Fibroblast of skin of right quadriceps (primary cell): ENCODE results near the gene ING1.
A peak's percentile ranks its signal among the peaks of the same experiment; 100 is the strongest.
"Not testable (repeated sequence)": the region's sequence is repeated elsewhere in the genome, so short reads cannot be mapped to it uniquely, and the experiment has no call there.

ENCODE experiments used
- DNase-seq: peaks from one replicate; pipeline ENCODE4 v3.0.0-alpha.2; 2013

Gene ING1

DNA sequence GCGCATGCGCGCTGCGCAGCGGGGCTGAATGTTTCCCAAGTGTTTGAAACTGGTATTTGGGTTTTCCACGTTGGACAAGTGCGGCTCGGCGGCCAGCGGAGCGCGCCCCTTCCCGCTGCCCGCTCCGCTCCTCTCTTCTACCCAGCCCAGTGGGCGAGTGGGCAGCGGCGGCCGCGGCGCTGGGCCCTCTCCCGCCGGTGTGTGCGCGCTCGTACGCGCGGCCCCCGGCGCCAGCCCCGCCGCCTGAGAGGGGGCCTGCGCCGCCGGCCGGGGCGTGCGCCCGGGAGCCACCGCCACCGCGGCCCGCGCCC is at the start of gene ING1:
Gene ING1, plus strand, starts transcription at position 59 of the 311 bp plus-strand sequence. CDS start 450 bp downstream, outside the sequence.
- DNase-seq, result no peak

- DNase-seq, result no peak
Observed at GRCh38 chr13:110664041-110664440, 49.5 kb upstream of the ING1 start.

GRCh38 chr13:110664673-110665072 is 48.8 kb upstream of the ING1 start:
- DNase-seq, result no peak

- DNase-seq, result no peak
Observed at GRCh38 chr13:110665491-110666254, 47.8 kb upstream of the ING1 start.

GRCh38 chr13:110666255-110666533 is 47.3 kb upstream of the ING1 start:
- DNase-seq, result no peak

DNA sequence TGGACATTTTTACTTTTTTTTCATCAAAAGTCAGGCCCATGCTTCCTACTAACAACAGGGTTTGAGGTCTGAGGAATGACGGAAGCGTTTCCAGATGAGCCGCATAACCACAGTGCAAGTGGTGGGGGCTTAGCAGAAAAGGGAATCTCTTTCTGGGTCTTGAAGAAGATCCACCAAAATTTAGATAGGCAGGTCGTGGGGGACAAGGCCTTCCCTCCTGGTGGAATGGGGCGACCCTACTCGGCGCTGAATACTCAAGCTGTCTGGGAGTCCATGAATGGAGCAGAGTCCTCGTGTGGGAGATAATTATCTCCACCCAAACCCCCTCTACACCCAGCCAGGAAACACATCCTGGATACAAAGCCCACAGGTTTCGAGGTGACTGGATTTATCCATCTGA is 44.5 kb upstream of the ING1 start:
- no peak for DNase-seq

- DNase-seq, result not testable (repeated sequence)
Observed at GRCh38 chr13:110669814-110670213, 43.7 kb upstream of the ING1 start.

- no peak for DNase-seq
Observed at GRCh38 chr13:110676595-110677587, 36.6 kb upstream of the ING1 start.

DNA sequence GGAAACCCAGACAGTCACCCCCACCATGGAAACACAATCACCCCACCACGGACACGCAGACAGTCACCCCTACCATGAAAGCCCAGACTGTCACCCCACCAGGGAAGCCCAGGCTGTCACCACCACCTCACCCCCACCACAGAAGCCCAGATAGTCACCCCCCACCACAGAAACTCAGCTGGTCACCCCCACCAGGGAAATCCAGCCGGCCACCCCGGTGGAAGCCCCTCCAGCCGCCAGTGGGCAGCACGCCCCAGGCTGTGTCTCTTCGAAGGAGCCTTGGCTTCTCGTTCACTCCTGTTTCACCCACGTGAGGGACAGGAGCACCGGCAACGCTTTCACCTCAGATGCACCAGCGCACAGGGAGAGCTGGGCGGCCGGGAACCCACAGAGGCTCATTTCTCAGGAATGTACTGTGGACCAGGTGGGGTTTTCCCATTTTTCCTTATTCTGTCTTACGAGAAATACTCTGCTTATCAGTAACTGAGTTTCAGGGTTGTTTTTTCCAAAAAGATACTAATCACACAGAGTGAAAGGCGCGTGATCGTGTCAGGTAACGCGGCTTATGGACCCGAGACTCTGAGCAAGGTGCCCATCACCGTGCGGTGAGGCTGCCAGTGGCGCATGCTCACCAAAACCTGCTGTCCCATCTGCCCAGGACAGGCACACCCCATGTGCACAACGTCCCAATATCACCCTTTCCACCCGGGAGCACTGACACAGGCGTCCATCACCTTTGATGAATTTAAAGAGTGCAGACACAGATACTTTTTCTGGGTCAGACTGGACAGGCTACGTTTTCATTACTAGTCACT is 35.6 kb upstream of the ING1 start:
- DNase-seq, result no peak

GRCh38 chr13:110680852-110681251 is 32.6 kb upstream of the ING1 start:
- DNase-seq, result no peak

DNA sequence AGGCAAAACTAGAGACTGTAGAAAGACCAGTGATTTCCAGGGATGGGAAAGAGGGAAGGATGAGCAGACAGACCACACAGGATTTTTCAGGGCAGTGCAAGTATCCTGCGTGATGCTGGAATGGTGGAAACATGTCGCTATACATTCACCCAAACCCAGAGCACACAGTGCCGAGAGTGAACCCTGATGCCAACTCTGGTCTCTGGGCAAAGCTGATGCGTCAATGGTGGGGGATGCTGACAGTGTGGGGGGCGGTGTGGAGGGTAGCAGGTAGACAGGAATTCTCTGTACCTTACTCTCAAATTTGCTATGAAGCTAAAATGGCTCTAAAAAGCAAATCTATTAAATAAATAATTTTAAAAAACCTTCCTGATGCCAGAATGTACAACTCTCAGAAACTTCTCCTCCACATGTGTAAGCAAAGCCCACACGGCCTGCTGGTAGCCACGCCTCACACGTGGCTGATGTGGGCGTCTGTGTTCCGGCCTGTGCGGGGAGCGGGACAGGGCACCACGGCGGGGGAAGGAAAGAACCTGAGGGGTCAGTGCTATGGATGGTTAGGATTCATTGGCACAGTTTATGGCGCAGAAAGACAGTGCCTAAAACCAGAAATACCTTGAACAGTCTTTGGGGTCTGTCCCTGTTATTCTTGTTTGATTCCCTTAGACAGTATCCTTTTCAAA is 31.5 kb upstream of the ING1 start:
- no peak for DNase-seq

GRCh38 chr13:110682746-110683145 is 30.8 kb upstream of the ING1 start:
- DNase-seq, result no peak

DNA sequence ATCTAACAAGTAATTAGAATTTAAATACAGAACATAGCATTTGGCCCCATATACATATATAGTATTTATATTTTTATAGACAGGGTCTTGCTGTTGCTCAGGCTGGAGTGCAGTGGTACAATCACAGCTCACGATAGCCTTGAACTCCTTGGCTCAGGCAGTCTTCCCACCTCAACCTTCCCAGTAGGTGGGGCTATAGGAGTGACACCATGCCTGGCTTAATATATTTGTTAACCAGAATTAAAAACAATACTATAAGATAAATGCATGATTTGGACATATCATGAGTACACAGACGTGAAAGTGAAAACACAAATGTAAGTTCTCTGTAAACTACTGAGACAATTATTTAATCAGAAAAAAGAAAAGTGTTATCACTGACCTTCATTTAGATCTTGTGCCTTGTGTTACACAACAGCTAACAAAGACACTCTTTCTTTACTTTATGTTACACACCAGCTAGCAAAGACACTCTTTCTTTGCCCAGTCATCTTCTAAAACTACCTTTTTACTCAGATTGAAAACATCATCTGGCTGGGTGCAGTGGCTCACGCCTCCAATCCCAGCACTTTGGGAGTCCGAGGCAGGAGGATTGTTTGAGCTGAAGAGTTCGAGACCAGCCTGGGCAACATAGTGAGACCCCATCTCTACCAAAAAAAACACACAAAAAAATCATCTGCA is 30.2 kb upstream of the ING1 start:
- no peak for DNase-seq

DNA sequence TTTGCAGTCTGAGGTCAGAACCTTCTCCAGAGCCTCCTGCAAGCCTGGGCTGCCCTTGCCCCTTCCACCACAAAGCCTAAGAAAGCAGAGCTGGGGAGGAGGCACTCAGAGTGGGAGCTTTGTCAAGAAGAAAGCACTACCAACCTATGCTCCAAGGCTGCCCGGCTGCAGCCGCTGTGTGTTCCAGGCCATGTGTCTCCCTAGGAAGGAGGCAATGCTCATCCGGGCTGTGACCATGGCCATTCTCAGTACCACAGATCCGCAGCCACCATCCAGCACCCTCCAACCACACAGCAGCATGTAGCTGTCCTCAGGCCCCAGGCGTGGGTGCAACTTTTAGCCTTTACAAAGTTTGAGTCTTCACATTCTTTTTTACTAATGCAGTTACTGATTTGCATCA is 29.6 kb upstream of the ING1 start:
- no peak for DNase-seq

- no peak for DNase-seq
Observed at GRCh38 chr13:110684388-110685056, 29.0 kb upstream of the ING1 start.

GRCh38 chr13:110685305-110686020 is 28.0 kb upstream of the ING1 start:
- peak; percentile 70 for DNase-seq

DNA sequence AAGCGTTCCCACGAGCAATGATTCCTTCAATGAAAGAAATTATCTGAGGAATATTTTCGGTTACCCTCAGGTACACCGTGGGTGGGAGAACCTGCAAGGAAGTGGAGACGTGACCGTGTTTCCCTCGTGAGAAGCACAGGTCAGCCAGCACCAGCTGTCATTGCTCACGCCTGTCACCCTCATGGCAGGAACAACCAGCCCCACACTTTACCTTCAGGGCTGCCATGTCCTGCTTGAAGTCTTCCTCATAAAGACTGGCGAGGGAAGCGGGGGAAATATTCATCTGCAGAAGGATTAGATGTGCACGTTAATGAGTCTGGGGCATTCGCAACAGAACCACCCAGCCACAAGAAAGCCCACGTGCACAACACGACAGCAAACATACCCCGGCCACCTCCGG is 25.8 kb upstream of the ING1 start:
- no peak for DNase-seq

DNA sequence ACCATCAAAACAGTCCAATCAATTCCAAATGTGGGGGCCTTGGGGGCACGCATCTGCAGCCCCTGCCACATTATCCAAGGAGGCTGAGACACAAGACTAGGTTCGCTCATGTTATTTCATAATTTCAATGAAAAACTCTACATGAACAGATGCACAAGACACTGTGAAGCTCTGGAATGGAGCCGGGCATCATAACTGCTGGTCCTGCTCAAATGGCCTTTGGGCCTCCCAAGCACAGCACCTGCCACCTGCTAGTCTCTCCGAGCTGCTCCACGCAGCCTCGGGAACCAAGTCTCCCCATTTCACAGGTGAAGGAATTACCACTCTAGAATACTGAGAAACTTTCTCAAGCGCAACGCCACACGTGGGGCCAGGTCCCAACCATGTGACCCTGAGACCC is 24.5 kb upstream of the ING1 start:
- DNase-seq, result no peak

- DNase-seq, result no peak
Observed at GRCh38 chr13:110689711-110690110, 23.8 kb upstream of the ING1 start.

- no peak for DNase-seq
Observed at GRCh38 chr13:110690516-110690915, 23.0 kb upstream of the ING1 start.

DNA sequence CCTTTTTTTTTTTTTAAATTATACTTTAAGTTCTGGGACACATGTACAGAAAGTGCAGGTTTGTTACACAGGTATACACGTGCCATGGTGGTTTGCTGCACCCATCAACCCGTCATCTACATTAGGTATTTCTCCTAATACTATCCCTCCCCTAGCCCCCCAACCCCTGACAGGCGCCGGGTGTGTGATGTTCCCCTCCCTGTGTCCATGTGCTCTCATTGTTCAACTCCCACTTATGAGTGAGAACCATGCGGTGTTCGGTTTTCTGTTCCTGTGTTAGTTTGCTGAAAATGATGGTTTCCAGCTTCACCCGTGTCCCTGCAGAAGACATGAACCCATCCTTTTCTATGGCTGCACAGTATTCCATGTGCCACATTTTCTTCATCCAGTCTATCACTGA is 17.7 kb upstream of the ING1 start:
- not testable (repeated sequence) for DNase-seq
